ENCODE results near the gene CIAO1.
"Not testable (repeated sequence)": the region's sequence is repeated elsewhere in the genome, so short reads cannot be mapped to it uniquely, and the experiment has no call there.

CIAO1 gene

GRCh38 chr2:96265840-96266679 is at the start of gene CIAO1, which contains the start of gene TMEM127:
CIAO1 (plus strand) TSS chr2:96266225; CDS start chr2:96266351, 126 bp downstream.
TMEM127 (minus strand) TSS chr2:96265997; CDS start chr2:96265381, 616 bp downstream.
- DNase-seq (ENCODE audit: extremely low read depth in 1 of 2, low read depth in 1 of 2), result peak; percentile 93 to 95

- DNase-seq (ENCODE audit: extremely low read depth in 1 of 2, low read depth in 1 of 2), result no peak
Measured at GRCh38 chr2:96218508-96219131, 47.4 kb upstream of the CIAO1 start.

GRCh38 chr2:96219959-96220358 is 46.1 kb upstream of the CIAO1 start:
- not testable (repeated sequence) for DNase-seq (ENCODE audit: extremely low read depth in 1 of 2, low read depth in 1 of 2)

- DNase-seq (ENCODE audit: extremely low read depth in 1 of 2, low read depth in 1 of 2), result not testable (repeated sequence)
Measured at GRCh38 chr2:96221106-96221505, 44.9 kb upstream of the CIAO1 start.

GRCh38 chr2:96225016-96225533 is 41.0 kb upstream of the CIAO1 start:
- DNase-seq (ENCODE audit: extremely low read depth in 1 of 2, low read depth in 1 of 2), result no peak

- no peak for DNase-seq (ENCODE audit: extremely low read depth in 1 of 2, low read depth in 1 of 2)
Measured at GRCh38 chr2:96231316-96231715, 34.7 kb upstream of the CIAO1 start.

- DNase-seq (ENCODE audit: extremely low read depth in 1 of 2, low read depth in 1 of 2), result no peak
Measured at GRCh38 chr2:96233436-96233835, 32.6 kb upstream of the CIAO1 start.

- DNase-seq (ENCODE audit: extremely low read depth in 1 of 2, low read depth in 1 of 2), result no peak
Measured at GRCh38 chr2:96233880-96234316, 32.1 kb upstream of the CIAO1 start.

- no peak for DNase-seq (ENCODE audit: extremely low read depth in 1 of 2, low read depth in 1 of 2)
Measured at GRCh38 chr2:96236882-96237281, 29.1 kb upstream of the CIAO1 start.

GRCh38 chr2:96238266-96238665 is 27.8 kb upstream of the CIAO1 start:
- DNase-seq (ENCODE audit: extremely low read depth in 1 of 2, low read depth in 1 of 2), result no peak

GRCh38 chr2:96239091-96239490 is 26.9 kb upstream of the CIAO1 start:
- DNase-seq (ENCODE audit: extremely low read depth in 1 of 2, low read depth in 1 of 2), result no peak

- DNase-seq (ENCODE audit: extremely low read depth in 1 of 2, low read depth in 1 of 2), result no peak
Measured at GRCh38 chr2:96239745-96240264, 26.2 kb upstream of the CIAO1 start.

- DNase-seq (ENCODE audit: extremely low read depth in 1 of 2, low read depth in 1 of 2), result no peak
Measured at GRCh38 chr2:96240341-96241038, 25.5 kb upstream of the CIAO1 start.

GRCh38 chr2:96241227-96241626 is 24.8 kb upstream of the CIAO1 start:
- DNase-seq (ENCODE audit: extremely low read depth in 1 of 2, low read depth in 1 of 2), result no peak

GRCh38 chr2:96241900-96242611 is 24.0 kb upstream of the CIAO1 start:
- no peak for DNase-seq (ENCODE audit: extremely low read depth in 1 of 2, low read depth in 1 of 2)

- no peak for DNase-seq (ENCODE audit: extremely low read depth in 1 of 2, low read depth in 1 of 2)
Measured at GRCh38 chr2:96243843-96244242, 22.2 kb upstream of the CIAO1 start.

- DNase-seq (ENCODE audit: extremely low read depth in 1 of 2, low read depth in 1 of 2), result no peak
Measured at GRCh38 chr2:96245609-96246390, 20.2 kb upstream of the CIAO1 start.

GRCh38 chr2:96247009-96247408 is 19.0 kb upstream of the CIAO1 start:
- no peak for DNase-seq (ENCODE audit: extremely low read depth in 1 of 2, low read depth in 1 of 2)

- DNase-seq (ENCODE audit: extremely low read depth in 1 of 2, low read depth in 1 of 2), result no peak
Measured at GRCh38 chr2:96247896-96248295, 18.1 kb upstream of the CIAO1 start.

- DNase-seq (ENCODE audit: extremely low read depth in 1 of 2, low read depth in 1 of 2), result no peak
Measured at GRCh38 chr2:96248624-96249023, 17.4 kb upstream of the CIAO1 start.

Data from activated CD8-positive, alpha-beta memory T cell treated with anti-CD3 and anti-CD28 coated beads for 1 hour (primary cell).